Stimulated activated memory B cell treated with anti-CD40 and anti-IgM and Interleukin-4, amounts not matched to agents 10 μg/mL and 1 μg/mL and 100 μg/mL, for 72 hours (primary cell): Measurements from ENCODE around the gene MEGF6.

Source experiments
- ATAC-seq: fragments of 150-1000 bp; cut with Tn5 transposase; 2 replicates; pipeline ENCODE4 v1.10.0; 2021
- H3K27ac Mint-ChIP-seq: one replicate; pipeline ENCODE4 v1.8.0; 2022; ENCODE audit warnings: mild to moderate bottlenecking, mixed read lengths
- H3K27me3 Mint-ChIP-seq: one replicate; pipeline ENCODE4 v1.8.0; 2022; ENCODE audit warnings: mixed read lengths
- H3K36me3 Mint-ChIP-seq: one replicate; pipeline ENCODE4 v1.8.0; 2022; ENCODE audit warnings: mixed read lengths
- H3K4me1 Mint-ChIP-seq: one replicate; pipeline ENCODE4 v1.8.0; 2022; ENCODE audit warnings: mixed read lengths
- H3K4me3 Mint-ChIP-seq: one replicate; pipeline ENCODE4 v1.8.0; 2022; ENCODE audit warnings: mild to moderate bottlenecking, moderate library complexity, mixed read lengths
- H3K9me3 Mint-ChIP-seq: one replicate; pipeline ENCODE4 v1.8.0; 2022; ENCODE audit warnings: mixed read lengths

The MEGF6 gene

GRCh38 chr1:3651026-3651929, 40.0 kb upstream of the MEGF6 start:
- Mint-ChIP-seq H3K4me1 (peaks cover 50% of the 10 kb centered on the region), H3K27ac (peak overlapping the region; percentile 54), H3K27me3 (peaks cover 34% of the 10 kb centered on the region), H3K9me3 (no peaks in the 10 kb centered on the region), H3K4me3 (peak overlapping the region; percentile 69), H3K36me3 (peaks cover under 1% of the 10 kb centered on the region)
- no peak for ATAC-seq

GRCh38 chr1:3650248-3651025, 39.1 kb upstream of the MEGF6 start:
- no peaks in the 10 kb centered on the region for H3K9me3 Mint-ChIP-seq
- H3K27me3 Mint-ChIP-seq, result peaks cover 34% of the 10 kb centered on the region
- ATAC-seq, result no peak
- H3K27ac Mint-ChIP-seq, result peak overlapping the region; percentile 71
- peak overlapping the region; percentile 79 for H3K4me3 Mint-ChIP-seq
- H3K4me1 Mint-ChIP-seq, result peaks cover 41% of the 10 kb centered on the region
- peaks cover 8% of the 10 kb centered on the region for H3K36me3 Mint-ChIP-seq

GRCh38 chr1:3649342-3650247, 38.3 kb upstream of the MEGF6 start, which contains the start of gene WRAP73:
Gene WRAP73 (minus strand): TSS chr1:3650103. CDS start chr1:3649999, 104 bp downstream.
- Mint-ChIP-seq H3K9me3 (no peaks in the 10 kb centered on the region), H3K4me1 (peaks cover 40% of the 10 kb centered on the region), H3K36me3 (peaks cover 8% of the 10 kb centered on the region), H3K27me3 (peaks cover 29% of the 10 kb centered on the region), H3K4me3 (peak within 1 kb of the TSS; percentile 79), H3K27ac (peak within 1 kb of the TSS; percentile 71)
- peak; percentile 95 for ATAC-seq

GRCh38 chr1:3646596-3646995, 35.3 kb upstream of the MEGF6 start:
- H3K9me3 Mint-ChIP-seq, result no peaks in the 10 kb centered on the region

GRCh38 chr1:3645666-3646355, 34.5 kb upstream of the MEGF6 start:
- Mint-ChIP-seq H3K4me1 (peaks cover 25% of the 10 kb centered on the region), H3K27ac (no peak overlapping the region), H3K4me3 (no peak overlapping the region), H3K9me3 (no peaks in the 10 kb centered on the region), H3K27me3 (peaks cover 1% of the 10 kb centered on the region), H3K36me3 (peaks cover 31% of the 10 kb centered on the region)
- no peak for ATAC-seq

More at GRCh38 chr1:3646596-3646995, 35.3 kb upstream of the MEGF6 start:
- Mint-ChIP-seq H3K27ac (no peak overlapping the region), H3K27me3 (peaks cover 9% of the 10 kb centered on the region), H3K4me1 (peaks cover 33% of the 10 kb centered on the region), H3K36me3 (peaks cover 24% of the 10 kb centered on the region), H3K4me3 (no peak overlapping the region)
- ATAC-seq, result no peak

- H3K9me3 Mint-ChIP-seq, result no peaks in the 10 kb centered on the region
- no peak overlapping the region for H3K27ac Mint-ChIP-seq
- no peaks in the 10 kb centered on the region for H3K27me3 Mint-ChIP-seq
- H3K4me3 Mint-ChIP-seq, result no peak overlapping the region
- H3K4me1 Mint-ChIP-seq, result peaks cover 19% of the 10 kb centered on the region
- H3K36me3 Mint-ChIP-seq, result peaks cover 32% of the 10 kb centered on the region
- no peak for ATAC-seq
Observed at GRCh38 chr1:3645247-3645646, 33.9 kb upstream of the MEGF6 start.

- Mint-ChIP-seq H3K27ac (no peak overlapping the region), H3K4me1 (peaks cover 13% of the 10 kb centered on the region), H3K36me3 (peaks cover 32% of the 10 kb centered on the region), H3K9me3 (no peaks in the 10 kb centered on the region), H3K27me3 (no peaks in the 10 kb centered on the region), H3K4me3 (no peak overlapping the region)
- ATAC-seq, result no peak
Observed at GRCh38 chr1:3644273-3644672, 33.0 kb upstream of the MEGF6 start.

GRCh38 chr1:3642919-3643675, 31.8 kb upstream of the MEGF6 start:
- H3K4me1 Mint-ChIP-seq, result peaks cover 4% of the 10 kb centered on the region
- H3K4me3 Mint-ChIP-seq, result no peak overlapping the region
- H3K9me3 Mint-ChIP-seq, result no peaks in the 10 kb centered on the region
- no peaks in the 10 kb centered on the region for H3K27me3 Mint-ChIP-seq
- peaks cover 38% of the 10 kb centered on the region for H3K36me3 Mint-ChIP-seq
- H3K27ac Mint-ChIP-seq, result no peak overlapping the region
- no peak for ATAC-seq

- Mint-ChIP-seq H3K27me3 (no peaks in the 10 kb centered on the region), H3K9me3 (no peaks in the 10 kb centered on the region), H3K4me3 (no peak overlapping the region), H3K36me3 (peaks cover 48% of the 10 kb centered on the region), H3K4me1 (no peaks in the 10 kb centered on the region), H3K27ac (no peak overlapping the region)
- no peak for ATAC-seq
Observed at GRCh38 chr1:3641816-3642215, 30.5 kb upstream of the MEGF6 start.

- H3K4me3 Mint-ChIP-seq, result no peak overlapping the region
- peaks cover 53% of the 10 kb centered on the region for H3K36me3 Mint-ChIP-seq
- no peaks in the 10 kb centered on the region for H3K27me3 Mint-ChIP-seq
- H3K27ac Mint-ChIP-seq, result no peak overlapping the region
- no peaks in the 10 kb centered on the region for H3K4me1 Mint-ChIP-seq
- no peaks in the 10 kb centered on the region for H3K9me3 Mint-ChIP-seq
- ATAC-seq, result no peak
Observed at GRCh38 chr1:3641046-3641760, 29.9 kb upstream of the MEGF6 start.

GRCh38 chr1:3640121-3640837, 29.0 kb upstream of the MEGF6 start:
- no peak for ATAC-seq
- no peaks in the 10 kb centered on the region for H3K27me3 Mint-ChIP-seq

GRCh38 chr1:3639397-3639911, 28.1 kb upstream of the MEGF6 start:
- Mint-ChIP-seq H3K4me1 (no peaks in the 10 kb centered on the region), H3K36me3 (peaks cover 62% of the 10 kb centered on the region), H3K27ac (no peak overlapping the region), H3K4me3 (no peak overlapping the region), H3K27me3 (no peaks in the 10 kb centered on the region), H3K9me3 (no peaks in the 10 kb centered on the region)
- no peak for ATAC-seq

More at GRCh38 chr1:3640121-3640837, 29.0 kb upstream of the MEGF6 start:
- Mint-ChIP-seq H3K4me3 (no peak overlapping the region), H3K36me3 (peaks cover 54% of the 10 kb centered on the region), H3K27ac (no peak overlapping the region), H3K4me1 (no peaks in the 10 kb centered on the region), H3K9me3 (no peaks in the 10 kb centered on the region)
